Measurements from ENCODE around the gene MMP24.
A peak's percentile ranks its signal among the peaks of the same experiment; 100 is the strongest.

The MMP24 gene

GRCh38 chr20:35306931-35307517 is 80.5 kb downstream of the MMP24 start:
- Histone ChIP-seq H2AFZ (ENCODE audit: insufficient read depth, low read length, poor library complexity) (no peak overlapping the region), H4K91ac (ENCODE audit: low read depth, low read length) (no peak overlapping the region), H3K79me1 (ENCODE audit: low read length) (peaks cover 12% of the 10 kb centered on the region), H2AK5ac (ENCODE audit: low read length) (no peak overlapping the region), H2BK5ac (ENCODE audit: low read depth, low read length, poor library complexity) (no peak overlapping the region), H4K8ac (ENCODE audit: low read depth, low read length) (no peak overlapping the region), H3K9ac (ENCODE audit: low read length) (no peak overlapping the region), H3K18ac (ENCODE audit: low read length) (no peak overlapping the region), H3K4ac (ENCODE audit: low read depth, low read length) (no peak overlapping the region), H3K79me2 (ENCODE audit: control insufficient read depth, insufficient read depth, low read length, poor library complexity) (no peaks in the 10 kb centered on the region), H3K4me2 (ENCODE audit: low read length) (no peak overlapping the region), H3K14ac (ENCODE audit: low read length) (no peak overlapping the region), H3K27ac (ENCODE audit: low read depth, low read length) (no peak overlapping the region), H3K27me3 (ENCODE audit: insufficient read depth, low read length) (no peaks in the 10 kb centered on the region), H3K4me1 (ENCODE audit: control insufficient read depth in 1 of 2, insufficient read depth in 2 of 2, low read length in 2 of 2) (peaks cover 27% of the 10 kb centered on the region in 2 experiments), H3K23ac (ENCODE audit: low read length) (no peak overlapping the region), H3K9me3 (ENCODE audit: insufficient read depth, low read depth, low read length) (peaks cover 2% of the 10 kb centered on the region), H2BK120ac (ENCODE audit: insufficient read depth, low read length, poor library complexity) (no peak overlapping the region), H3K36me3 (ENCODE audit: control insufficient read depth in 1 of 2, insufficient read depth in 2 of 2, low read length in 2 of 2) (no peaks in the 10 kb centered on the region), H3K4me3 (ENCODE audit: low read depth, low read length) (no peak overlapping the region), H4K12ac (ENCODE audit: low read depth, low read length) (no peak overlapping the region), H2BK12ac (ENCODE audit: low read length) (no peak overlapping the region)
- no CpG with 5 or more reads among the region's 4 CpGs for WGBS (ENCODE audit: extremely low coverage, insufficient coverage, insufficient read length)
- DNase-seq, result peak; percentile 61 to 77

GRCh38 chr20:35307666-35308653 is 81.5 kb downstream of the MMP24 start:
- H3K4me2 ChIP-seq (ENCODE audit: low read length), result no peak overlapping the region
- no peak overlapping the region for H3K14ac ChIP-seq (ENCODE audit: low read length)
- WGBS (ENCODE audit: extremely low coverage, insufficient coverage, insufficient read length), result no CpG with 5 or more reads among the region's 13 CpGs

GRCh38 chr20:35311409-35311808 is 84.9 kb downstream of the MMP24 start:
- Histone ChIP-seq H3K27me3 (ENCODE audit: insufficient read depth, low read length) (no peaks in the 10 kb centered on the region), H3K4ac (ENCODE audit: low read depth, low read length) (no peak overlapping the region), H3K4me3 (ENCODE audit: low read depth, low read length) (no peak overlapping the region), H3K23ac (ENCODE audit: low read length) (no peak overlapping the region), H3K4me1 (ENCODE audit: control insufficient read depth in 1 of 2, insufficient read depth in 2 of 2, low read length in 2 of 2) (peaks cover 4 to 5% of the 10 kb centered on the region in 2 experiments), H2AK5ac (ENCODE audit: low read length) (no peak overlapping the region), H2BK120ac (ENCODE audit: insufficient read depth, low read length, poor library complexity) (no peak overlapping the region), H3K27ac (ENCODE audit: low read depth, low read length) (no peak overlapping the region), H3K14ac (ENCODE audit: low read length) (no peak overlapping the region), H3K36me3 (ENCODE audit: control insufficient read depth in 1 of 2, insufficient read depth in 2 of 2, low read length in 2 of 2) (peaks cover 0 to 3% of the 10 kb centered on the region in 2 experiments), H3K9ac (ENCODE audit: low read length) (no peak overlapping the region), H2BK5ac (ENCODE audit: low read depth, low read length, poor library complexity) (no peak overlapping the region), H4K91ac (ENCODE audit: low read depth, low read length) (no peak overlapping the region), H3K79me1 (ENCODE audit: low read length) (peaks cover under 1% of the 10 kb centered on the region), H3K4me2 (ENCODE audit: low read length) (no peak overlapping the region), H4K8ac (ENCODE audit: low read depth, low read length) (no peak overlapping the region), H3K18ac (ENCODE audit: low read length) (no peak overlapping the region), H4K12ac (ENCODE audit: low read depth, low read length) (no peak overlapping the region), H3K9me3 (ENCODE audit: insufficient read depth, low read depth, low read length) (no peaks in the 10 kb centered on the region), H2AFZ (ENCODE audit: insufficient read depth, low read length, poor library complexity) (no peak overlapping the region), H2BK12ac (ENCODE audit: low read length) (no peak overlapping the region), H3K79me2 (ENCODE audit: control insufficient read depth, insufficient read depth, low read length, poor library complexity) (no peaks in the 10 kb centered on the region)
- peak in 1 of 2 donors; percentile 8 for DNase-seq
- no CpG with 5 or more reads among the region's 2 CpGs for WGBS (ENCODE audit: extremely low coverage, insufficient coverage, insufficient read length)

More at GRCh38 chr20:35307666-35308653, 81.5 kb downstream of the MMP24 start:
- H3K23ac ChIP-seq (ENCODE audit: low read length), result no peak overlapping the region
- peaks cover 27% of the 10 kb centered on the region in 2 experiments for H3K4me1 ChIP-seq (ENCODE audit: control insufficient read depth in 1 of 2, insufficient read depth in 2 of 2, low read length in 2 of 2)
- no peak overlapping the region for H3K27ac ChIP-seq (ENCODE audit: low read depth, low read length)
- H2BK5ac ChIP-seq (ENCODE audit: low read depth, low read length, poor library complexity), result no peak overlapping the region
- H3K79me2 ChIP-seq (ENCODE audit: control insufficient read depth, insufficient read depth, low read length, poor library complexity), result no peaks in the 10 kb centered on the region
- H3K4me3 ChIP-seq (ENCODE audit: low read depth, low read length), result no peak overlapping the region
- H4K91ac ChIP-seq (ENCODE audit: low read depth, low read length), result no peak overlapping the region
- no peak overlapping the region for H4K8ac ChIP-seq (ENCODE audit: low read depth, low read length)
- H2AK5ac ChIP-seq (ENCODE audit: low read length), result no peak overlapping the region
- H3K18ac ChIP-seq (ENCODE audit: low read length), result no peak overlapping the region
- H3K27me3 ChIP-seq (ENCODE audit: insufficient read depth, low read length), result no peaks in the 10 kb centered on the region
- H3K4ac ChIP-seq (ENCODE audit: low read depth, low read length), result no peak overlapping the region
- H2BK120ac ChIP-seq (ENCODE audit: insufficient read depth, low read length, poor library complexity), result no peak overlapping the region
- no peak overlapping the region for H2AFZ ChIP-seq (ENCODE audit: insufficient read depth, low read length, poor library complexity)
- no peak for DNase-seq
- H3K9me3 ChIP-seq (ENCODE audit: insufficient read depth, low read depth, low read length), result peaks cover 2% of the 10 kb centered on the region
- H3K9ac ChIP-seq (ENCODE audit: low read length), result peak overlapping the region; percentile 60
- H3K36me3 ChIP-seq (ENCODE audit: control insufficient read depth in 1 of 2, insufficient read depth in 2 of 2, low read length in 2 of 2), result no peaks in the 10 kb centered on the region
- H2BK12ac ChIP-seq (ENCODE audit: low read length), result no peak overlapping the region
- no peak overlapping the region for H4K12ac ChIP-seq (ENCODE audit: low read depth, low read length)
- H3K79me1 ChIP-seq (ENCODE audit: low read length), result peaks cover 12% of the 10 kb centered on the region

GRCh38 chr20:35311822-35312221 is 85.3 kb downstream of the MMP24 start:
- Histone ChIP-seq H2BK12ac (ENCODE audit: low read length) (no peak overlapping the region), H3K9ac (ENCODE audit: low read length) (no peak overlapping the region), H4K8ac (ENCODE audit: low read depth, low read length) (no peak overlapping the region), H3K23ac (ENCODE audit: low read length) (no peak overlapping the region), H3K9me3 (ENCODE audit: insufficient read depth, low read depth, low read length) (no peaks in the 10 kb centered on the region), H3K27me3 (ENCODE audit: insufficient read depth, low read length) (no peaks in the 10 kb centered on the region), H3K18ac (ENCODE audit: low read length) (no peak overlapping the region), H3K4me3 (ENCODE audit: low read depth, low read length) (no peak overlapping the region), H2BK120ac (ENCODE audit: insufficient read depth, low read length, poor library complexity) (no peak overlapping the region), H3K4me1 (ENCODE audit: control insufficient read depth in 1 of 2, insufficient read depth in 2 of 2, low read length in 2 of 2) (peaks cover under 1% of the 10 kb centered on the region in 2 experiments), H2BK5ac (ENCODE audit: low read depth, low read length, poor library complexity) (no peak overlapping the region), H3K14ac (ENCODE audit: low read length) (no peak overlapping the region), H4K12ac (ENCODE audit: low read depth, low read length) (no peak overlapping the region), H3K4me2 (ENCODE audit: low read length) (no peak overlapping the region), H3K36me3 (ENCODE audit: control insufficient read depth in 1 of 2, insufficient read depth in 2 of 2, low read length in 2 of 2) (peaks cover 0 to 3% of the 10 kb centered on the region in 2 experiments), H3K27ac (ENCODE audit: low read depth, low read length) (no peak overlapping the region), H4K91ac (ENCODE audit: low read depth, low read length) (no peak overlapping the region), H2AK5ac (ENCODE audit: low read length) (no peak overlapping the region), H3K4ac (ENCODE audit: low read depth, low read length) (no peak overlapping the region), H3K79me1 (ENCODE audit: low read length) (no peaks in the 10 kb centered on the region), H3K79me2 (ENCODE audit: control insufficient read depth, insufficient read depth, low read length, poor library complexity) (no peaks in the 10 kb centered on the region), H2AFZ (ENCODE audit: insufficient read depth, low read length, poor library complexity) (no peak overlapping the region)
- no peak for DNase-seq
- WGBS (ENCODE audit: extremely low coverage, insufficient coverage, insufficient read length), result no CpG with 5 or more reads among the region's 5 CpGs
